ENCODE measurements around the gene PCK2.

The PCK2 gene

DNA sequence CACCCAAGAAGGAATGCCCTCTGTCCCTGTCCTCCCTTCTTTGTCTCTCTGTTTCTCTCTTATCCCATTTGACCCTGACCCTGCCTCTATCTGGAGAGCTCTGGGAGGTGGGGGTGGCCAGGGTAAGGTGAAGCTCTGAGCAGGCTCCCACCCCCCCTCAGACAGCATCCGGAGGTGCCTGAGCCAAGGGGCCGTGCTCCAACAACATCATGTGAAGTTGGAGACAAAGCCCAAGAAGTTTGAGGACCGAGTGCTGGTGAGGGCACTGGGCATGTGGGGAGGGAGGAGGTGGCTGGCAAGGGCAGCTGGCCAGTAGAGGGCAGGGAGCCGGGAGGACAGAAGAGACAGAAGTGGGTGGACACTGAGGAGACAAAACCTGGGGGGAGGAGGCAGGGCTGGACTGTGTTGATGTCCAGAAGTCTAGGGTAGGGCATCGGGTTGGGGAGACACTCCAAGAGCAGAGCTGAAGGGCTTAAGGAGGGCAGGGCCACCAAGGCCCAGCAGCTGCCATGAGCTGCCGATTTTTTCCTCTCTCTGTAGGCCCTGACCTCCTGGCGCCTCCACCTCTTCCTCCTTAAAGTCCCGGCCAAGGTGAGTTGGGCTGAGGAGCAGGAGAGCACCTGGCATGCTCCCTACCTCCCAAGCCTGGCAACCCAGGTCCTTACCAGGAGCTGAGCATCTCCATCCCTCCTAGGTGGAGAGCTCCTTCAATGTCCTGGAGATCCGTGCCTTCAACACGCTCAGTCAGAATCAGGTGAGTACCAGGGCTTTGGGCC, 40.4 kb upstream of the PCK2 start:
- TF ChIP-seq CTBP1 (IDR thresholded peaks at IDR 0.05; ENCODE audit: borderline replicate concordance) (no peak), ZNF384 (IDR thresholded peaks at IDR 0.05) (no peak), BHLHE40 (IDR thresholded peaks at IDR 0.05; ENCODE audit: borderline replicate concordance) (no peak), FOXA1 (IDR thresholded peaks at IDR 0.05) (no peak), ARNT (IDR thresholded peaks at IDR 0.05) (no peak), HDGF (IDR thresholded peaks at IDR 0.05; ENCODE audit: borderline replicate concordance) (no peak), ELF4 (IDR thresholded peaks at IDR 0.05) (no peak), FOXK2 (IDR thresholded peaks at IDR 0.05) (no peak), TARDBP (IDR thresholded peaks at IDR 0.05) (no peak), LEF1 (IDR thresholded peaks at IDR 0.05; ENCODE audit: borderline replicate concordance) (no peak), FOXM1 (IDR thresholded peaks at IDR 0.05; ENCODE audit: borderline replicate concordance) (no peak), L3MBTL2 (conservative IDR thresholded peaks at IDR 0.05) (no peak)
- TF ChIP-seq, protein P1, sequence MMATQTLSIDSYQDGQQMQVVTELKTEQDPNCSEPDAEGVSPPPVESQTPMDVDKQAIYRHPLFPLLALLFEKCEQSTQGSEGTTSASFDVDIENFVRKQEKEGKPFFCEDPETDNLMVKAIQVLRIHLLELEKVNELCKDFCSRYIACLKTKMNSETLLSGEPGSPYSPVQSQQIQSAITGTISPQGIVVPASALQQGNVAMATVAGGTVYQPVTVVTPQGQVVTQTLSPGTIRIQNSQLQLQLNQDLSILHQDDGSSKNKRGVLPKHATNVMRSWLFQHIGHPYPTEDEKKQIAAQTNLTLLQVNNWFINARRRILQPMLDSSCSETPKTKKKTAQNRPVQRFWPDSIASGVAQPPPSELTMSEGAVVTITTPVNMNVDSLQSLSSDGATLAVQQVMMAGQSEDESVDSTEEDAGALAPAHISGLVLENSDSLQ (IDR thresholded peaks at IDR 0.05), result no peak
- CTCF ChIA-PET, result interaction anchor here (1.9 kb wide), 1 partner anchor 55 kb away, joined by 13 read pairs; no protein-coding TSS in a partner anchor
- POLR2A ChIA-PET, result interaction anchor here (0.8 to 2.4 kb wide), 7 partner anchors 18 to 158 kb away, joined by 3 to 13 read pairs (median 4); partner anchors contain the start of genes DCAF11, EMC9, NRL and PCK2
- DNase-seq (ENCODE audit: extremely low spot score), result no peak

DNA sequence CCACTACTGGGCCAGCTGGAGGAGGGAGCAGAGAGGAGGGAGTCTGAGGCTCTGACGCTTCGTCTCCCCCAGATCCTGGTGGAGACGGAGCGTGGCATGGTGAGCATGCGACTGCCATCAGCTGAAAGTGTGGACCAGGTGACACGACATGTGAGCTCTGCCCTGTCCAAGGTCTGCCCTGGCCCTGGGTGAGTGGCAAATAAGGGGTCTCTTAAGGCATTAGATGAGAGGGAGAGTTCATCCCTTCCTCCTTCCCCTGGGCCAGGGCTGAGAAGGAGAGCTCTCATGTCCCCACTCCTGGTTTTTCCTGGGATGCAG, 39.8 kb upstream of the PCK2 start:
- ChIA-PET CTCF (interaction anchor here (1.9 kb wide), 1 partner anchor 54 kb away, joined by 13 read pairs; no protein-coding TSS in a partner anchor), POLR2A (interaction anchor here (0.8 to 2.4 kb wide), 6 partner anchors 18 to 158 kb away, joined by 3 to 13 read pairs (median 4); partner anchors contain the start of genes DCAF11, NRL and PCK2)
- DNase-seq (ENCODE audit: extremely low spot score), result no peak
- TF ChIP-seq BHLHE40 (IDR thresholded peaks at IDR 0.05; ENCODE audit: borderline replicate concordance) (no peak), FOXA1 (IDR thresholded peaks at IDR 0.05) (no peak), SP1 (IDR thresholded peaks at IDR 0.05) (no peak), FOXM1 (IDR thresholded peaks at IDR 0.05; ENCODE audit: borderline replicate concordance) (no peak), ARNT (IDR thresholded peaks at IDR 0.05) (no peak), TARDBP (IDR thresholded peaks at IDR 0.05) (no peak), ZNF384 (IDR thresholded peaks at IDR 0.05) (no peak), CTBP1 (IDR thresholded peaks at IDR 0.05; ENCODE audit: borderline replicate concordance) (no peak), FOXK2 (IDR thresholded peaks at IDR 0.05) (no peak), SUZ12 (IDR thresholded peaks at IDR 0.05) (no peak), LEF1 (IDR thresholded peaks at IDR 0.05; ENCODE audit: borderline replicate concordance) (no peak), HDGF (IDR thresholded peaks at IDR 0.05; ENCODE audit: borderline replicate concordance) (no peak), L3MBTL2 (conservative IDR thresholded peaks at IDR 0.05) (no peak), NFRKB (IDR thresholded peaks at IDR 0.05) (no peak), ELF4 (IDR thresholded peaks at IDR 0.05) (no peak)
- TF ChIP-seq, protein P1 (IDR thresholded peaks at IDR 0.05), result no peak

DNA sequence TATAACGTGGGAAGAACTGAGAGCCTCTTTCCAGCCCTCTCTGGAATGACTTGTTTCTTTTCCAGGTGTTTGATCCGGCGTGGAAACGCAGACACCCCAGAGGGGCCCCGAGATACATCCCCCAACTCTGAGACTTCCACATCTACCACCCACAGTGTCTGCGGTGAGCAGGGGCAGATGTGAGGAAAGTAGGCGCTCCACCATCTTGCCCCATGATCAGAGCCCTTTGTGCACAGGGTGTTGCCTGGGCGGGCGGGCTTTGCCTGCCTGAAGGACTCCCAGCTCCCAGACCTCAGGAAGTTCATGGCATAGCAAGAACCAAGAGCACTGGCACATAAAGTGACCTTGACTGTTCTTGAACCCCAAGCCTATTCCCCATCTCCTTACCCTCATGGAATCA, 39.5 kb upstream of the PCK2 start:
- TF ChIP-seq ELF4 (IDR thresholded peaks at IDR 0.05) (no peak), HDGF (IDR thresholded peaks at IDR 0.05; ENCODE audit: borderline replicate concordance) (no peak), L3MBTL2 (conservative IDR thresholded peaks at IDR 0.05) (no peak), LEF1 (IDR thresholded peaks at IDR 0.05; ENCODE audit: borderline replicate concordance) (no peak), FOXK2 (IDR thresholded peaks at IDR 0.05) (no peak), ZNF384 (IDR thresholded peaks at IDR 0.05) (no peak), FOXM1 (IDR thresholded peaks at IDR 0.05; ENCODE audit: borderline replicate concordance) (no peak), FOXA1 (IDR thresholded peaks at IDR 0.05) (no peak), ARNT (IDR thresholded peaks at IDR 0.05) (no peak), CTBP1 (IDR thresholded peaks at IDR 0.05; ENCODE audit: borderline replicate concordance) (no peak), NFRKB (IDR thresholded peaks at IDR 0.05) (no peak), SP1 (IDR thresholded peaks at IDR 0.05) (no peak), BHLHE40 (IDR thresholded peaks at IDR 0.05; ENCODE audit: borderline replicate concordance) (no peak), SUZ12 (IDR thresholded peaks at IDR 0.05) (no peak)
- TF ChIP-seq, protein P1 (IDR thresholded peaks at IDR 0.05), result no peak
- POLR2A ChIA-PET, result interaction anchor here (1.0 to 2.4 kb wide), 4 partner anchors 38 to 157 kb away, joined by 3 to 13 read pairs (median 6); partner anchors contain the start of genes DCAF11, NRL and PCK2
- DNase-seq (ENCODE audit: extremely low spot score), result no peak
- CTCF ChIA-PET, result interaction anchor here (1.9 to 6.9 kb wide), 2 partner anchors 37 to 54 kb away, joined by 13 to 153 read pairs; partner anchors contain the start of gene PCK2

DNA sequence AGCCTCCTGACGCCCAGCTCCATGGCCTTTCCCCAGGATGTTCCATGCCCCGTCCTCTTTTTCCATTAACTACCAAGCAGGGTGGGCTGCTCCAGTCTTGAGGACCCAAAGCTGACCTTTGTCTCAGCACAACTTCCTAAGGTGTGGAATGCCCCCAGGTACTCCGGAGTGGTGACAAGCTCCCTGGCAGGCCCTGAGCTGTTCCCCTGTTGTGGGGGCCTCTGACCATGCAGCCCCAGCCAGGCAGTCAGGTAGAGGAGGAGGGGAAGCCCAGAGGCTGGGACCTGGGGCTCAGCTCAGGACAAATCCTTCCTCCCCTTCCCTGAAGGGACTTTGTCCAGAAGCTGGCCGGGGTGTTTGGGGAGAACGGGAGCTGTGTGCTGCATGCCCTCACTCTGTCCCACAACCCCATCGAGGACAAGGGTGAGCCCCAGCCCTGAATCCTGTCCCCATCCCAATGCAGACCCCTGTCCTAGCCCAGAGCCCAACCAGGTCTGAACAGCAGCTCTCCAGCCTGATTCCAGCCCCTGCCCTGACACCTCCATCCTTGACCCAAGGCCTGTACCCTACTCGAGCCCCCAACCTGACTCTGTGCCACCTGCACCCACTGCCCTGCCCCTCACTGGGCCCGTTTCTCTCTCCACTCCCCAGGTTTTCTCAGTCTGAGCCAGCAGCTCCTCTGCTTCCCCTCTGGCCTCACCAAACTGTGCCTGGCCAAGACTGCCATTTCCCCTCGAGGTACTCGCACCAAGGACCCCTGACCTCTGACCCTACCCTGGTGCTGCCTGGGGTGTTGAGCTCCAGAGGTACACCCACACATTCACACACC, 37.9 kb upstream of the PCK2 start:
- POLR2A ChIA-PET, result interaction anchor here (0.8 to 3.7 kb wide), 7 partner anchors 15 to 85 kb away, joined by 3 to 73 read pairs (median 4); partner anchors contain the start of genes DCAF11, EMC9, NRL and PCK2
- no peak for DNase-seq (ENCODE audit: extremely low spot score)
- TF ChIP-seq ELF4 (IDR thresholded peaks at IDR 0.05) (no peak), NFRKB (IDR thresholded peaks at IDR 0.05) (no peak), BHLHE40 (IDR thresholded peaks at IDR 0.05; ENCODE audit: borderline replicate concordance) (no peak), FOXM1 (IDR thresholded peaks at IDR 0.05; ENCODE audit: borderline replicate concordance) (no peak), L3MBTL2 (conservative IDR thresholded peaks at IDR 0.05) (no peak), HDGF (IDR thresholded peaks at IDR 0.05; ENCODE audit: borderline replicate concordance) (no peak), TARDBP (IDR thresholded peaks at IDR 0.05) (no peak), ZNF384 (IDR thresholded peaks at IDR 0.05) (no peak), CTBP1 (IDR thresholded peaks at IDR 0.05; ENCODE audit: borderline replicate concordance) (no peak), SP1 (IDR thresholded peaks at IDR 0.05) (no peak), ARNT (IDR thresholded peaks at IDR 0.05) (no peak), FOXA1 (IDR thresholded peaks at IDR 0.05) (no peak), LEF1 (IDR thresholded peaks at IDR 0.05; ENCODE audit: borderline replicate concordance) (no peak), SUZ12 (IDR thresholded peaks at IDR 0.05) (no peak), FOXK2 (IDR thresholded peaks at IDR 0.05) (no peak)
- TF ChIP-seq, protein P1 (IDR thresholded peaks at IDR 0.05), result no peak
- CTCF ChIA-PET, result interaction anchor here (1.6 to 6.9 kb wide), 5 partner anchors 36 to 105 kb away, joined by 6 to 153 read pairs (median 30); partner anchors contain the start of genes DCAF11, IRF9, NRL and PCK2
